GM18498 (cell line): ENCODE data around the gene CISTR.
A peak's percentile ranks its signal among the peaks of the same experiment; 100 is the strongest.
"Not testable (repeated sequence)": the region's sequence is repeated elsewhere in the genome, so short reads cannot be mapped to it uniquely, and the experiment has no call there.

Experiments
- ATAC-seq: cut with Tn5 transposase; IDR thresholded peaks from one replicate; pipeline ENCODE4 v1.9.1; 2021; ENCODE audit warnings: mild to moderate bottlenecking, moderate library complexity; ENCODE audit not compliant: unreplicated experiment

Gene CISTR

GRCh38 chr12:53764615-53765014 lies 12.8 kb upstream of the CISTR start:
- no peak for ATAC-seq

GRCh38 chr12:53762793-53763192 lies 11.0 kb upstream of the CISTR start:
- not testable (repeated sequence) for ATAC-seq

GRCh38 chr12:53761306-53761705 lies 9.5 kb upstream of the CISTR start:
- ATAC-seq, result no peak

GRCh38 chr12:53759261-53759660 lies 7.5 kb upstream of the CISTR start:
- ATAC-seq, result no peak

- ATAC-seq, result no peak
Observed at GRCh38 chr12:53758730-53759103, 6.9 kb upstream of the CISTR start.

GRCh38 chr12:53758081-53758729 lies 6.4 kb upstream of the CISTR start:
- no peak for ATAC-seq

- peak; percentile 77 for ATAC-seq
Observed at GRCh38 chr12:53757101-53757770, 5.5 kb upstream of the CISTR start.

- ATAC-seq, result no peak
Observed at GRCh38 chr12:53756300-53757100, 4.7 kb upstream of the CISTR start.

- ATAC-seq, result no peak
Observed at GRCh38 chr12:53755893-53756292, 4.1 kb upstream of the CISTR start.

GRCh38 chr12:53755451-53755891 lies 3.7 kb upstream of the CISTR start:
- ATAC-seq, result no peak

GRCh38 chr12:53754633-53755264 lies 3.0 kb upstream of the CISTR start:
- no peak for ATAC-seq

- ATAC-seq, result no peak
Observed at GRCh38 chr12:53754188-53754585, 2.4 kb upstream of the CISTR start.

- no peak for ATAC-seq
Observed at GRCh38 chr12:53752621-53753020, 842 bp upstream of the CISTR start.

GRCh38 chr12:53752192-53752601 lies 418 bp upstream of the CISTR start:
- ATAC-seq, result no peak

- peak; percentile 34 for ATAC-seq
Observed at GRCh38 chr12:53750812-53751335, 905 bp downstream of the CISTR start.

GRCh38 chr12:53749986-53750811 lies 1.6 kb downstream of the CISTR start:
- no peak for ATAC-seq

- no peak for ATAC-seq
Observed at GRCh38 chr12:53748072-53748840, 3.5 kb downstream of the CISTR start.

- ATAC-seq, result no peak
Observed at GRCh38 chr12:53747095-53747494, 4.7 kb downstream of the CISTR start.

- ATAC-seq, result no peak
Observed at GRCh38 chr12:53746592-53747092, 5.1 kb downstream of the CISTR start.
